ENCODE results near the gene HSPA1B. TPM values are rescaled to one million over a fixed set of nuclear protein-coding genes. Genes with fewer than 3 reads are reported as not detected.

The HSPA1B gene
- polyA plus RNA-seq, 4 donors, result 106 to 189 (median 147) TPM

DNA sequence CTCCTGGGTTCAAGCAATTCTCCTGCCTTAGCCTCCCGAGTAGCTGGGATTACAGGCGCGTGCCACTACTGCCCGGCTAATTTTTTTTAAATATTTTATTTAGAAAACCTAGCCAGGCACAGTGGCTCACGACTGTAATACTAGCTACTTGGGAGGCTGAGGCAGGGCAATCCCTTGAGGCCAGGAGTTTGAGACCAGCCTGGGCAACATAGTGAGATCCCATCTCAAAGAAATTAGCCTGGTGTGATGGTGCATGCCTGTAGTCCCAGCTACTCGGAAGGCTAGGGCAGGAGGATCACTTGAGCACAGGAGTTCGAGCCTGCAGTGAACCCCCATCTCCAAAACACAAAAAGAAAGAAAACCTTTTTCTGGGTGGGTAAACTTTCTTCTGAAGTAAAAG is 48.8 kb downstream of the HSPA1B start:
- no peak for DNase-seq (ENCODE audit: low read depth in 4 of 4, low spot score in 3 of 4)

DNA sequence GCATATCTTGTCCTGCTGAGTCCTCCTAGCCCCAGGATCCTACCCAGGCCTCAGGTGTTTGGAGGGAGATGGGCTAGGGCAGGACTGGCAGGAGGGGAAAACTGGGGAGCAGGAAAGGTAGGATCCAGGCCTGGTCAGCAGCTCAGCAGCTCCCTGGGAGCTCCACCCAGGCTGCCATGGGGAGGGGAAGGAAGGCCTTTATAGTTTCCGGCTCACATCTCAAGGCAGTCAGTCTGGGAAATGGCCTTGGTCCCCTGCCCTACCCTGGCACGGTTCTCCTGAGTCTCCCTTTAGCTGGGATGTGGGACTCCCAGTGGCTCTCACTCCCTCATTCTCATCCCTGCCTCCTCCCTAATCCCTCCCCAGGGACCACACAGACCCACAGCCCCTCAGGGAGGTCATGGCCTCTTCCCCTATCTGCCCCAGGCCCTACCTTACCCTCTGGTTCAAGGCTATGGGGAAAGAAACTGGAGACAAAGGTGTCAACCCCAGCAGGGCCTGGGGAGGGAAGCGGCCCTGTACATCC is 49.6 kb downstream of the HSPA1B start:
- no peak for DNase-seq (ENCODE audit: low read depth in 4 of 4, low spot score in 3 of 4)

DNA sequence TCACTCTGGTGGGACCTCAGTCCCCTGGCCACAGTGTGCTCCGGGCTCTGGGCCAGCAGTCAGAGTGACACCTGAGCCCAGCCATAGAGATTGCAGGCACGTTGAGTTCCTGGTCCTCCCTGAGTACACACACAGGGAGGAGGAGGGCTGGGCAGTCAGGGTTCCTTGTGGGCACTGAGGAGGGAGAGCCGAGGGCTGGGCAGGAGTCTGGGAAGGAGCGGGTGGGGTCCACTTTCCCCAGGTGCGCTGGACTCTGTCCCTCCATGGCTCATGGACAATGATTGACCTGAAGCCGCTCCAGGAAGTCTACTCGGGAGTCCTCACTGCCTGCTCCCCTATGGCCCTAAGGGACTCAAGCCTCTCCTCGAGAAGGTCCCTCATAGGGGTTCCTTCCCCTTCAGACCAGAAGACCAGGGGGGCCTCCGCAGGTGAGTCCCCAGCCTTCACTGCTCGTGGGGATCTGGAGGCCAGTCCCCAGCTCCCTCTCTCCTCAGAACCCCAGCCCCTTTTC is 50.2 kb downstream of the HSPA1B start:
- DNase-seq (ENCODE audit: low read depth in 4 of 4, low spot score in 3 of 4), result no peak

DNA sequence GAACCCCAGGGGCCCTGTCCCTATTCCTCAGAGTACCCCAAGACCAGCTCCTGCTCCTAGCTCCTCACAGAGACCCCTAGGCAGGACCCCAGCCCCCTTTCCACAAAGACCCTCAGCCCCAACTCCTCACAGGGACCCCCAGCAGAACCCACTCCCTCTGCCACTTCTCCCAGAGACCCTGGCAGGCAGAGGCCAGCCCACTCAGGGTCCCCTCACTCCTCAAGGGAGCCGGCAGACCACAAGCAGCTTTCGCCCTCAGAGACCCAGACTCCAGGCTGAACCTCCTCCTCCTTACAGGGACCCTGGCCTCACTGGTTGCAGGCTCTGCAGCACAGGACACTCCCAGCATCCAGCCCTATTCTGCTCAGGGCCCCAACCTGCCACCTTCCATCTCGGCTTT is 50.7 kb downstream of the HSPA1B start:
- DNase-seq (ENCODE audit: low read depth in 4 of 4, low spot score in 3 of 4), result no peak

DNA sequence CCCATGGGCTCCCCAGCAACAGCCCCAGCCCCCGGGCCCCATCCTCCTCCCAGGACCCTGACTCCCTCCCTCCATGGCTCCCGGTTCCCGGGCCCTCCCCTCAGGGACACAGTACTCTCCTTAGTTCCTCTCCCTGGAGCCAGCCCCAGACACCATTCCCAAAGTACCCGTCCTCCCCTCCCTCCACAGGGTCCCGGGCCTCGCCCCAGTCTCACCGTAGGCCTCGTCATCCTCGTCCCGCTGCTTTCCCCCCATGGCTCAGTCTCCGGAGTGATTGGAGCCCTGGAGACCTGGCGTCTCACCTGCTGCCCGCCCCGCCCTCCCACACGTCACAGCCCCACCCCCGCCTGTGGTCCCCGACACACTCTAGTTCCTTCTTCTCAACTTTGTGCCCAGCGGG is 51.2 kb downstream of the HSPA1B start, which contains the start of gene SLC44A4:
Gene SLC44A4 (minus strand): TSS at position 272 of the 400 bp plus-strand sequence. CDS start 17 bp downstream, at position 255.
- DNase-seq (ENCODE audit: low read depth in 4 of 4, low spot score in 3 of 4), result no peak

DNA sequence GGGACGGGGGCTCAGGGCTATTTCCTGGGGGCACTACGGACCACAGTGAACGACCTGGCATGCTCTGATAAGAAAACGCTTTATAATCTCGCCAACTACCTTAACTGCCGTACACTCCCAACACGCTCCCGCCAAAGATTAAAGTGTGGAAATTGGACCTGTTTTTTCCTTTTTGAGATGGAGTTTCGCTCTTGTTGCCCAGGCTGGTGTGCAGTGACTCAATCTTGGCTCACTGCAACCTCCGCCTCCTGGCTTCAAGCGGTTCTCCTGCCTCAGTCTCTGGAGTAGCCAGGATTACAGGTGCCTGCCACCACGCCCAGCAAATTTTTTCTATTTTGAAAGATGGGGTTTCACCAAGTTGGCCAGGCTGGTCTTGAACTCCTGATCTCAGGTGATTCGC is 51.6 kb downstream of the HSPA1B start:
- no peak for DNase-seq (ENCODE audit: low read depth in 4 of 4, low spot score in 3 of 4)

Other genes starting within 250 kb of the HSPA1B start
- 1 to 10 TPM; 1.0 to 2.3 (median 1.2) TPM for gene LTB, start 245.3 kb upstream of the HSPA1B start, polyA plus RNA-seq (ENCODE audit: insufficient read length in 4 of 4)
- 1 to 10 TPM; 3.8 to 7.0 (median 4.7) TPM for gene LST1, start 241.5 kb upstream of the HSPA1B start, polyA plus RNA-seq (ENCODE audit: insufficient read length in 4 of 4)
- gene NCR3, start 234.7 kb upstream of the HSPA1B start, polyA plus RNA-seq (ENCODE audit: insufficient read length in 4 of 4), result under 1 TPM in 1 of 4 donors, not detected in 3; 0.25 TPM
- 10 to 100 TPM; 73.2 to 86.0 (median 82.3) TPM for gene AIF1, start 212.5 kb upstream of the HSPA1B start, polyA plus RNA-seq (ENCODE audit: insufficient read length in 4 of 4)
- 100 to 1,000 TPM; 158 to 215 (median 172) TPM for gene PRRC2A, start 207.0 kb upstream of the HSPA1B start, polyA plus RNA-seq (ENCODE audit: insufficient read length in 4 of 4)
- gene BAG6, start 175.1 kb upstream of the HSPA1B start, polyA plus RNA-seq (ENCODE audit: insufficient read length in 4 of 4), result 100 to 1,000 TPM; 236 to 267 (median 247) TPM
- 100 to 1,000 TPM in 3 of 4 donors, 10 to 100 TPM in 1; 91.2 to 139 (median 117) TPM for gene APOM, start 171.8 kb upstream of the HSPA1B start, polyA plus RNA-seq (ENCODE audit: insufficient read length in 4 of 4)
- 10 to 100 TPM; 20.0 to 22.5 (median 20.7) TPM for gene C6orf47, start 167.0 kb upstream of the HSPA1B start, polyA plus RNA-seq (ENCODE audit: insufficient read length in 4 of 4)
- 10 to 100 TPM; 25.6 to 28.8 (median 26.0) TPM for gene GPANK1, start 162.7 kb upstream of the HSPA1B start, polyA plus RNA-seq (ENCODE audit: insufficient read length in 4 of 4)
- gene CSNK2B, start 161.7 kb upstream of the HSPA1B start, polyA plus RNA-seq (ENCODE audit: insufficient read length in 4 of 4), result 100 to 1,000 TPM; 237 to 255 (median 246) TPM
- 10 to 100 TPM; 14.0 to 21.3 (median 15.2) TPM for gene LY6G5B, start 157.8 kb upstream of the HSPA1B start, polyA plus RNA-seq (ENCODE audit: insufficient read length in 4 of 4)
- gene LY6G5C, start 146.7 kb upstream of the HSPA1B start, polyA plus RNA-seq (ENCODE audit: insufficient read length in 4 of 4), result 1 to 10 TPM; 2.4 to 3.3 (median 2.7) TPM
- gene ABHD16A, start 124.4 kb upstream of the HSPA1B start, polyA plus RNA-seq (ENCODE audit: insufficient read length in 4 of 4), result 10 to 100 TPM; 52.5 to 62.6 (median 52.9) TPM
- 1 to 10 TPM in 1 of 4 donors, under 1 TPM in 3; 0.33 to 1.0 (median 0.80) TPM for gene LY6G6F, start 120.9 kb upstream of the HSPA1B start, polyA plus RNA-seq (ENCODE audit: insufficient read length in 4 of 4)
- gene LY6G6D, start 112.4 kb upstream of the HSPA1B start, polyA plus RNA-seq (ENCODE audit: insufficient read length in 4 of 4), result under 1 TPM in 1 of 4 donors, not detected in 3; 0.82 TPM
- gene LY6G6C, start 106.0 kb upstream of the HSPA1B start, polyA plus RNA-seq (ENCODE audit: insufficient read length in 4 of 4), result under 1 TPM in 3 of 4 donors, not detected in 1; 0.28 to 0.43 (median 0.40) TPM
- 1 to 10 TPM in 3 of 4 donors, under 1 TPM in 1; 0.96 to 3.8 (median 1.2) TPM for gene MPIG6B, start 104.4 kb upstream of the HSPA1B start, polyA plus RNA-seq (ENCODE audit: insufficient read length in 4 of 4)
- gene DDAH2, start 98.4 kb upstream of the HSPA1B start, polyA plus RNA-seq (ENCODE audit: insufficient read length in 4 of 4), result 100 to 1,000 TPM; 148 to 230 (median 168) TPM
- gene CLIC1, start 91.2 kb upstream of the HSPA1B start, polyA plus RNA-seq (ENCODE audit: insufficient read length in 4 of 4), result 100 to 1,000 TPM; 290 to 327 (median 297) TPM
- gene MSH5, start 87.7 kb upstream of the HSPA1B start, polyA plus RNA-seq (ENCODE audit: insufficient read length in 4 of 4), result 10 to 100 TPM; 18.3 to 25.7 (median 20.5) TPM
- gene SAPCD1, start 65.1 kb upstream of the HSPA1B start, polyA plus RNA-seq (ENCODE audit: insufficient read length in 4 of 4), result 1 to 10 TPM; 2.7 to 9.2 (median 5.6) TPM
- 10 to 100 TPM in 1 of 4 donors, 1 to 10 TPM in 3; 7.1 to 10.4 (median 8.7) TPM for gene VWA7, start 50.4 kb upstream of the HSPA1B start, polyA plus RNA-seq (ENCODE audit: insufficient read length in 4 of 4)
- gene VARS1, start 32.0 kb upstream of the HSPA1B start, polyA plus RNA-seq (ENCODE audit: insufficient read length in 4 of 4), result 10 to 100 TPM; 56.8 to 59.8 (median 59.0) TPM
- gene LSM2, start 20.8 kb upstream of the HSPA1B start, polyA plus RNA-seq (ENCODE audit: insufficient read length in 4 of 4), result 10 to 100 TPM; 82.9 to 92.5 (median 84.0) TPM
- gene HSPA1L, start 12.5 kb upstream of the HSPA1B start, polyA plus RNA-seq (ENCODE audit: insufficient read length in 4 of 4), result 1 to 10 TPM; 3.8 to 4.8 (median 4.0) TPM
- gene HSPA1A, start 12.2 kb upstream of the HSPA1B start, polyA plus RNA-seq (ENCODE audit: insufficient read length in 4 of 4), result 100 to 1,000 TPM in 2 of 4 donors, 10 to 100 TPM in 2; 93.4 to 143 (median 105) TPM
- 10 to 100 TPM; 76.5 to 91.2 (median 76.6) TPM for gene NEU1, start 35.1 kb downstream of the HSPA1B start, polyA plus RNA-seq (ENCODE audit: insufficient read length in 4 of 4)
- 10 to 100 TPM; 44.2 to 55.2 (median 44.7) TPM for gene SLC44A4, start 51.3 kb downstream of the HSPA1B start, polyA plus RNA-seq (ENCODE audit: insufficient read length in 4 of 4)
- 10 to 100 TPM; 71.6 to 88.6 (median 77.8) TPM for gene EHMT2, start 70.0 kb downstream of the HSPA1B start, polyA plus RNA-seq (ENCODE audit: insufficient read length in 4 of 4)
- 10 to 100 TPM; 21.6 to 27.7 (median 23.0) TPM for gene ZBTB12, start 74.3 kb downstream of the HSPA1B start, polyA plus RNA-seq (ENCODE audit: insufficient read length in 4 of 4)
- 1 to 10 TPM; 3.6 to 5.6 (median 4.3) TPM for gene C2, start 100.0 kb downstream of the HSPA1B start, polyA plus RNA-seq (ENCODE audit: insufficient read length in 4 of 4)
- 10 to 100 TPM in 1 of 4 donors, 1 to 10 TPM in 3; 5.0 to 20.8 (median 6.1) TPM for gene CFB, start 118.4 kb downstream of the HSPA1B start, polyA plus RNA-seq (ENCODE audit: insufficient read length in 4 of 4)
- gene NELFE, start 131.2 kb downstream of the HSPA1B start, polyA plus RNA-seq (ENCODE audit: insufficient read length in 4 of 4), result 100 to 1,000 TPM in 1 of 4 donors, 10 to 100 TPM in 3; 88.2 to 102 (median 92.2) TPM
- 10 to 100 TPM; 41.1 to 51.1 (median 44.7) TPM for gene SKIC2, start 131.4 kb downstream of the HSPA1B start, polyA plus RNA-seq (ENCODE audit: insufficient read length in 4 of 4)
- 10 to 100 TPM; 28.9 to 30.7 (median 29.5) TPM for gene DXO, start 144.4 kb downstream of the HSPA1B start, polyA plus RNA-seq (ENCODE audit: insufficient read length in 4 of 4)
- gene C4A, start 154.3 kb downstream of the HSPA1B start, polyA plus RNA-seq (ENCODE audit: insufficient read length in 4 of 4), result 10 to 100 TPM; 11.1 to 23.7 (median 14.7) TPM
- 10 to 100 TPM; 13.1 to 21.4 (median 17.3) TPM for gene C4B, start 187.1 kb downstream of the HSPA1B start, polyA plus RNA-seq (ENCODE audit: insufficient read length in 4 of 4)
- gene CYP21A2, start 210.7 kb downstream of the HSPA1B start, polyA plus RNA-seq (ENCODE audit: insufficient read length in 4 of 4), result 1 to 10 TPM in 1 of 4 donors, under 1 TPM in 3; 0.27 to 1.2 (median 0.95) TPM